BE2C (cell line): Measurements from ENCODE around the gene B4GALNT3.

Source experiments
- DNase-seq: peaks from one replicate; pipeline ENCODE4 v3.0.0-alpha.2; 2020
- H3K27me3 ChIP-seq: fragments of 250-450 bp; sonication (Bioruptor Pico); 2 replicates; pipeline ENCODE4 v1.5.1; 2020; ENCODE audit warnings: mild to moderate bottlenecking
- H3K36me3 ChIP-seq: fragments of 250-450 bp; sonication (Bioruptor Pico); 2 replicates; pipeline ENCODE4 v1.5.1; 2020; ENCODE audit warnings: mild to moderate bottlenecking
- H3K4me1 ChIP-seq: fragments of 250-450 bp; sonication (Bioruptor Pico); 2 replicates; pipeline ENCODE4 v1.5.1; 2020
- H3K4me3 ChIP-seq: 2 replicates; pipeline ENCODE4 v1.5.1; 2011; ENCODE audit warnings: low read depth, low read length
- H3K9me3 ChIP-seq: fragments of 250-450 bp; sonication (Bioruptor Pico); 2 replicates; pipeline ENCODE4 v1.5.1; 2020
- TF ChIP-seq, protein P1 (sequence below): IDR thresholded peaks from 2 replicates; pipeline ENCODE4 v1.5.1; 2012; ENCODE audit warnings: mild to moderate bottlenecking, low read depth, low read length

Gene B4GALNT3

DNA sequence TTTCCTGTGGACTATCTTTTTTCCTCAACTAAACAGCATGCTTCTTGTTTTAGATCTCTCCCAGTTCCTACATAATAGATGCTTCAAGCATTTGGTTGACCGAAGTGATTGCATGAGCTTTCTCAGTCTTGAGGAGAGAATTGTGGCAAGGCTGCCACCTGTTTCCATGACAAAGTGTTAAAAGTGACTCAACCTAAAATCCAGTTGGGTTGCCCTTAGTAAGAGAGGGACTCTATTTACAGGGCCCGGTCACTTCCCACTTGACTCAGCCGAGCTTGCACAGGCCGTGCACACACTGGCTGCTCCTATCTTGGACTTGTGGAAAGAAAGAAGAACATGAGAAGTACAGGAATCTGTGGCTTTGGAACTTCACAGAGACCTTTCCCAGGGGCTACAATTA is 2.1 kb upstream of the B4GALNT3 start:
- no peaks in the 10 kb centered on the region for H3K36me3 ChIP-seq
- H3K9me3 ChIP-seq: peaks cover 5% of the 10 kb centered on the region
- no peak for DNase-seq
- TF ChIP-seq, protein P1, sequence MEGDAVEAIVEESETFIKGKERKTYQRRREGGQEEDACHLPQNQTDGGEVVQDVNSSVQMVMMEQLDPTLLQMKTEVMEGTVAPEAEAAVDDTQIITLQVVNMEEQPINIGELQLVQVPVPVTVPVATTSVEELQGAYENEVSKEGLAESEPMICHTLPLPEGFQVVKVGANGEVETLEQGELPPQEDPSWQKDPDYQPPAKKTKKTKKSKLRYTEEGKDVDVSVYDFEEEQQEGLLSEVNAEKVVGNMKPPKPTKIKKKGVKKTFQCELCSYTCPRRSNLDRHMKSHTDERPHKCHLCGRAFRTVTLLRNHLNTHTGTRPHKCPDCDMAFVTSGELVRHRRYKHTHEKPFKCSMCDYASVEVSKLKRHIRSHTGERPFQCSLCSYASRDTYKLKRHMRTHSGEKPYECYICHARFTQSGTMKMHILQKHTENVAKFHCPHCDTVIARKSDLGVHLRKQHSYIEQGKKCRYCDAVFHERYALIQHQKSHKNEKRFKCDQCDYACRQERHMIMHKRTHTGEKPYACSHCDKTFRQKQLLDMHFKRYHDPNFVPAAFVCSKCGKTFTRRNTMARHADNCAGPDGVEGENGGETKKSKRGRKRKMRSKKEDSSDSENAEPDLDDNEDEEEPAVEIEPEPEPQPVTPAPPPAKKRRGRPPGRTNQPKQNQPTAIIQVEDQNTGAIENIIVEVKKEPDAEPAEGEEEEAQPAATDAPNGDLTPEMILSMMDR: no peak
- H3K4me1 ChIP-seq: no peaks in the 10 kb centered on the region
- H3K27me3 ChIP-seq: peaks cover 27% of the 10 kb centered on the region
- no peak overlapping the region for H3K4me3 ChIP-seq

DNA sequence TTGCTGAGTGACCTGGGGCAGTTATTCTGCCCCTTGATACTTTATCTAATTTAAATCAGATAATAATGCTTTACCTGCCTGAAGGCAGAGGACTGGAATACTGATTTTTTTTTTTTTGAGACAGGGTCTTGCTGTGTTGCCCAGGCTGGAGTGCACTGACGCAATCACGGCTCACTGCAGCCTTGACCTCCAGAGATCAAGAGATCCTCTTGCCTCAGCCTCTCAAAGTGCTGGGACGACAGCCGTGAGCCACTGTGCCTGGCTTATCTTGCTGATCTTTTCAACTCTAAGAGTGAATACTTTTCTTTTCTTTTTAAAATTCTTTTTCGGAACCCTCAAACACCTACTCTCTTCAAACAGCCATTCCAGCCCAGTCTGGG is 699 bp upstream of the B4GALNT3 start:
- H3K36me3 ChIP-seq: no peaks in the 10 kb centered on the region
- peaks cover 5% of the 10 kb centered on the region for H3K9me3 ChIP-seq
- H3K4me1 ChIP-seq: no peaks in the 10 kb centered on the region
- H3K4me3 ChIP-seq: no peak overlapping the region
- no peak for DNase-seq
- peaks cover 27% of the 10 kb centered on the region for H3K27me3 ChIP-seq
- TF ChIP-seq, protein P1: no peak

DNA sequence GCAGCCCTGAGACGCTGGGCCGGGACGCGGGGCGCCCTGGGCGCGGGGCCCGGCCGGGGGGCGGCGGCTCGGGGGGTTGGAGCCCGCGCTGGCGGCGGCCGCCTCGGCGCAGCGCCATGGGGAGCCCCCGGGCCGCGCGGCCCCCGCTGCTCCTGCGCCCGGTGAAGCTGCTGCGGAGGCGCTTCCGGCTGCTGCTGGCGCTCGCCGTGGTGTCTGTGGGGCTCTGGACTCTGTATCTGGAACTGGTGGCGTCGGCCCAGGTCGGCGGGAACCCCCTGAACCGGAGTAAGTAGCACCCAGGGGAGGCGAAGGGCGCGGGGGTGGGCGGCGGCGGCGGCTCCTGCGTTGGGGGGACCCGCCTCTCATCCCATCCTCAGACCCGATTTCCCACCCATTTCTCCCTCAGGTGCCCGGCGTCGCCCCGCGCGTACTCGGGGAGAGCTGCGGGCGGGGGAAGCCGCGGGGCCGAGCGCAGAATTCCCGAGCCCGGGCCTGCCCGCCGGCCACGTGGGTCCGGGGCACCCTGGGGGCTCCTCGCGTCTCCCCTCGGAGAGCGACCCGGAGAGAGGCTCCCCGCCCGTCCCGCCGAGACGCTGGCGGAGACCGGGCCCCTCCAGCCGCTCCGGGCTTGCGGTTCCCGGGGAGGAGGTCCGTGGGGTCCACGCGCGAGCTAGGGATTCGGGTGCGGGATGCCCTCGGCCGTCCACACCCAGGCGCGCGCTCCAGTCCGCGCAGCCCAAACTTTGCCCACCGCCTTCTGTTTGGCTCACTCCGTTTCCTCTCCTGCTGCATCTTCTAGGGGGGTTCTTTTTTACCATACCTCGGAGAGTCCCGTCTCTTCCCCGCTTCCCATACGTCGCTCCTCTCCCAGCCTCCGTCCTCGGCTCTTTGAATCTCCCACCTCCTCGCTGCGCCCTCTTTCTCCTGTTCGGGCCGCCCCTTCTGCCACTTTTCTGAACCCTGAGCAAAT is 807 bp downstream of the B4GALNT3 start:
- Histone ChIP-seq H3K4me1 (no peaks in the 10 kb centered on the region), H3K9me3 (peaks cover 5% of the 10 kb centered on the region), H3K36me3 (no peaks in the 10 kb centered on the region), H3K27me3 (peaks cover 27% of the 10 kb centered on the region), H3K4me3 (peak overlapping the region; percentile 39)
- peak; percentile 26 for DNase-seq
- TF ChIP-seq, protein P1: no peak

DNA sequence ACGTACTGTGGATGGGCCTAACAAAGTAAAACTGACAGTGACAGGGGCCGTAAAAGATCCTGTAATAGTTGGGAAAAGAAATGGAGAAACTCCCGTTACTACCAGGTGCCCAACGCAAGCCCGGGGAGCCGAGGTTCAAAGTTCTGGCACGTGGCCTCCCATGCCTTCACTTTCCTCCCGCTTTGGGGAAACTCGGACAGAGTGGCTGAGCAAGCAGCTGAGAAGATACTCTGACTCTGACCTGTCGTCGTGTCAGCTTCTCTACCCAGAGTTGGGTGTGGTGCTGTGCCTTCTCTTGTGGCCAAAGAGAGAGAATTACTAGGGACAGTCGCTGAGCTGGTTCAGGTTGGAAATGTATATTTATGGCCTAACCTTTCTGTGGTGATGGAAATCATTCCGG is 1.7 kb downstream of the B4GALNT3 start:
- TF ChIP-seq, protein P1: no peak
- Histone ChIP-seq H3K4me3 (no peak overlapping the region), H3K9me3 (peaks cover 5% of the 10 kb centered on the region), H3K4me1 (no peaks in the 10 kb centered on the region), H3K27me3 (peaks cover 27% of the 10 kb centered on the region), H3K36me3 (no peaks in the 10 kb centered on the region)
- no peak for DNase-seq

DNA sequence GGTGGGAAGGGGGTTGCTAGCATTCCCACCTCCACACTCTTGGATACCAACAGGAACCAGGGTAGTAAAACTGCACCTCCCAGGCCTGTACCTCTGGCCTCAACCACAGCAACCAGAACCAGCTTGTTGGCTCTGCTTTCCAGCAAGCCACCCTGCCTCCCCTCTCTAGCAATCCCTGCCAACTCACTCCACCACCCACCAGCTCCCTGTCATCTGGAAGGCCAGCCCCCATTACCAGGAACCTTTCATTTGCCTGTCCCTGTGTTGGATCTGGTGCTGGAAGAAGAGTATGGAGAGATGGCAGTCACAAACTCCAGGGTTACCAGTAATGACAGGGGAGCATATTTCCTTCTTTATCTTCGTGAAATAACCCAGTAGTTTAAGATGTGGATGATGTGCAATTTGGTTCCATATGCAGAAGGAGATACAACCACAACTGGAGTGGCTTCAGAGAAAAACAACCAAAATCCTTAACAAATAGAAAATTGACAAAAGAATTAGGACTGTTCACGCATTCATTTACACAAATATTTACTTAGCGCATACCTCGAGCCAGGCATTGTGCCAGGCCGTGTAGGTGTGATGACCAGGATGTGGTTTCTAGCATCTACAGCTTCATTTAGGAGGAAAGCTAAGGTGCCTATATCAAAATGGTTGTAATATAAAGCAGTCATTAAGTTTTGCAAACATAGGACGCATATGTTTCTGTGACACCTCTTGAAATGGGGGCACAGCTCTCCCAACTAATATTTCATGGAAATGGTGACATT is 3.4 kb downstream of the B4GALNT3 start:
- DNase-seq: no peak
- Histone ChIP-seq H3K4me1 (no peaks in the 10 kb centered on the region), H3K9me3 (peaks cover 5% of the 10 kb centered on the region), H3K36me3 (no peaks in the 10 kb centered on the region), H3K4me3 (no peak overlapping the region), H3K27me3 (peaks cover 22% of the 10 kb centered on the region)
- TF ChIP-seq, protein P1: no peak
